ENCODE results near the gene CPZ.

Gene CPZ

GRCh38 chr4:8596891-8597290 lies 4.3 kb downstream of the CPZ start:
- no peak for DNase-seq

GRCh38 chr4:8597319-8597718 lies 4.8 kb downstream of the CPZ start:
- no peak for DNase-seq

GRCh38 chr4:8597791-8598190 lies 5.2 kb downstream of the CPZ start:
- no peak for DNase-seq

- no peak for DNase-seq
Observed at GRCh38 chr4:8598391-8599090, 6.0 kb downstream of the CPZ start.

- DNase-seq = no peak
Observed at GRCh38 chr4:8599091-8599460, 6.5 kb downstream of the CPZ start.

GRCh38 chr4:8599657-8600056 lies 7.1 kb downstream of the CPZ start:
- no peak for DNase-seq

GRCh38 chr4:8600266-8600665 lies 7.7 kb downstream of the CPZ start:
- no peak for DNase-seq

GRCh38 chr4:8600686-8601085 lies 8.1 kb downstream of the CPZ start:
- no peak for DNase-seq

- no peak for DNase-seq
Observed at GRCh38 chr4:8601086-8601485, 8.5 kb downstream of the CPZ start.

- no peak for DNase-seq
Observed at GRCh38 chr4:8601556-8601955, 9.0 kb downstream of the CPZ start.

- DNase-seq = no peak
Observed at GRCh38 chr4:8602686-8603430, 10.3 kb downstream of the CPZ start.

- DNase-seq = no peak
Observed at GRCh38 chr4:8603931-8604330, 11.4 kb downstream of the CPZ start.

GRCh38 chr4:8605289-8605688 lies 12.7 kb downstream of the CPZ start:
- no peak for DNase-seq

- DNase-seq = no peak
Observed at GRCh38 chr4:8606476-8606875, 13.9 kb downstream of the CPZ start.

- no peak for DNase-seq
Observed at GRCh38 chr4:8606966-8607365, 14.4 kb downstream of the CPZ start.

- peak in 1 of 2 experiments; percentile 3 for DNase-seq
Observed at GRCh38 chr4:8607603-8608481, 15.3 kb downstream of the CPZ start.

- DNase-seq = no peak
Observed at GRCh38 chr4:8608714-8609391, 16.3 kb downstream of the CPZ start.

GRCh38 chr4:8609406-8609805 lies 16.8 kb downstream of the CPZ start:
- DNase-seq = no peak

GRCh38 chr4:8609824-8610350 lies 17.3 kb downstream of the CPZ start:
- DNase-seq = no peak

GRCh38 chr4:8610858-8611616 lies 18.5 kb downstream of the CPZ start:
- DNase-seq = no peak

- DNase-seq = no peak
Observed at GRCh38 chr4:8612646-8613045, 20.1 kb downstream of the CPZ start.
